ENCODE results near the gene TIGD1. TPM values are rescaled to one million over a fixed set of nuclear protein-coding genes. Genes with fewer than 3 reads are reported as not detected.

TIGD1 gene
- total RNA-seq, 4 donors from 2014 or later = 4.6 to 16.3 (median 7.9) TPM

DNA sequence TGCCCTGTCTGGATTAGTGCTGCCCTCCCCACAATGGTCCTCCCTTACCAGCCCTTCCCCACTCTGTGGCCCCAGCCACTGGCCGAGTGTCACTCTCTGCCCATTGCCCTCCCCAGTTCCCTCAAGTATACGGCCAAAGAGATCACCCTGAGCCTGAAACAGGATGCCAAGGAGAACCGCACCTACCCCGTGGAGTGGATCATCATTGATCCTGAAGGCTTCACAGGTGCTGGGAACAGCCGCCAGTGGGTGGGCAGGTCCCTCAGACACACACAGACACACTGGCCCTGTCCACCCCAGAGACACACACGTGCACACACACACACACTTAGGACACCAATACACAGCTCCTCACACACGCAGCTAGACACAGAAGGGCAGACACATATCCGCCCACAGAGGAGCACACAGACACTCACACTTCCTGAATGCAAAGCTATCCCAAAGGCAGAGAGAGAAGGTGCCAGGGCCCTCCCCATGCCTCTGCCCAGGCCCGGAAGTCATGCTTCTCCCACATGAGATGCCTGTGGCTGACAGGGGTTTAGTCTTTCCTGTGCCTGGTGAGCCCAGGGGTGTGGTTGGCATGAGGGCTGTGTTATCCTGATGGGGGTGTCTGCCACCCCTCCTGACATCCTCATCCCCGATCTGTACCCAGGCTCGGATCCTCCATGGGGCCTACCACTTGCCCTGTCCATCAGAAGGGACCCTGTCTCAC lies 21.5 kb downstream of the TIGD1 start:
- no peak overlapping the region for H3K27ac ChIP-seq
- H3K4me1 ChIP-seq = peaks cover 12% of the 10 kb centered on the region
- H3K36me3 ChIP-seq = no peaks in the 10 kb centered on the region
- WGBS = 64% methylated on average over 11 of the region's 11 CpGs
- no peak overlapping the region for H3K4me3 ChIP-seq
- H3K27me3 ChIP-seq = peaks cover 44% of the 10 kb centered on the region
- DNase-seq (ENCODE audit: low spot score in 2 of 2) = no peak
- no peaks in the 10 kb centered on the region for H3K9me3 ChIP-seq
- no peak for TF ChIP-seq POLR2A (IDR thresholded peaks at IDR 0.05)
- TF ChIP-seq, protein P1, sequence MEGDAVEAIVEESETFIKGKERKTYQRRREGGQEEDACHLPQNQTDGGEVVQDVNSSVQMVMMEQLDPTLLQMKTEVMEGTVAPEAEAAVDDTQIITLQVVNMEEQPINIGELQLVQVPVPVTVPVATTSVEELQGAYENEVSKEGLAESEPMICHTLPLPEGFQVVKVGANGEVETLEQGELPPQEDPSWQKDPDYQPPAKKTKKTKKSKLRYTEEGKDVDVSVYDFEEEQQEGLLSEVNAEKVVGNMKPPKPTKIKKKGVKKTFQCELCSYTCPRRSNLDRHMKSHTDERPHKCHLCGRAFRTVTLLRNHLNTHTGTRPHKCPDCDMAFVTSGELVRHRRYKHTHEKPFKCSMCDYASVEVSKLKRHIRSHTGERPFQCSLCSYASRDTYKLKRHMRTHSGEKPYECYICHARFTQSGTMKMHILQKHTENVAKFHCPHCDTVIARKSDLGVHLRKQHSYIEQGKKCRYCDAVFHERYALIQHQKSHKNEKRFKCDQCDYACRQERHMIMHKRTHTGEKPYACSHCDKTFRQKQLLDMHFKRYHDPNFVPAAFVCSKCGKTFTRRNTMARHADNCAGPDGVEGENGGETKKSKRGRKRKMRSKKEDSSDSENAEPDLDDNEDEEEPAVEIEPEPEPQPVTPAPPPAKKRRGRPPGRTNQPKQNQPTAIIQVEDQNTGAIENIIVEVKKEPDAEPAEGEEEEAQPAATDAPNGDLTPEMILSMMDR (IDR thresholded peaks at IDR 0.05) = no peak
- TF ChIP-seq POLR2AphosphoS5 (IDR thresholded peaks at IDR 0.05) = no peak
- TF ChIP-seq EP300 (IDR thresholded peaks at IDR 0.05) = no peak

DNA sequence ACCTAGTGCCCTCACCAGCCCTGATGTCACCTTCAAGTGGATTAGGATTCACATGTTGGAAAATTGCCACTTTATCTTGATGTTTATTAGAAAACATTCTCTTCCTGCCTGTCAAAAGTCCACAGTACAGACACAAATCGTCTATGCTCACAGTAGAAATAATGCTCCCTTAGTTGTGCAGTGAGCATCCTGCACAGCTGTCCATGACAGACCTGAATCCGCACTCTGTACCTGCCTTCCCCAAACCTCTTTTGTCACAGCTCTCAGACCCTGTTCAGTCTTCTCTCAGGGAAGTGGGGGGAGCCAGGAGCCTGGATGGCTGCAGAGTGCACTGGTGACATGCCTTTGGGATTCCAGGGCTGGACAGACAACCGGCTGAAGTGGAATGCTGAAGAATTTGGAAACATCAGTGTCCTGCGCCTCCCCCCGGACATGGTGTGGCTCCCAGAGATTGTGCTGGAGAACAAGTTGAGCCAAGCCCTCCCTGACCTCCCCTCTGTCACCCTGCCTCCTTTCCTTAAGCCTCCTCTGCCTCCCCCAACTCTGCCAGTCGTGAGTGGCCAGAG lies 22.4 kb downstream of the TIGD1 start:
- Histone ChIP-seq H3K27ac (no peak overlapping the region), H3K36me3 (no peaks in the 10 kb centered on the region), H3K4me1 (peaks cover 21% of the 10 kb centered on the region), H3K9me3 (no peaks in the 10 kb centered on the region), H3K27me3 (peaks cover 53% of the 10 kb centered on the region), H3K4me3 (no peak overlapping the region)
- TF ChIP-seq EP300 (IDR thresholded peaks at IDR 0.05) (no peak), POLR2AphosphoS5 (IDR thresholded peaks at IDR 0.05) (no peak), POLR2A (IDR thresholded peaks at IDR 0.05) (no peak)
- TF ChIP-seq, protein P1 (IDR thresholded peaks at IDR 0.05) = no peak
- DNase-seq (ENCODE audit: low spot score in 2 of 2) = no peak
- 76% methylated on average over 6 of the region's 6 CpGs for WGBS

DNA sequence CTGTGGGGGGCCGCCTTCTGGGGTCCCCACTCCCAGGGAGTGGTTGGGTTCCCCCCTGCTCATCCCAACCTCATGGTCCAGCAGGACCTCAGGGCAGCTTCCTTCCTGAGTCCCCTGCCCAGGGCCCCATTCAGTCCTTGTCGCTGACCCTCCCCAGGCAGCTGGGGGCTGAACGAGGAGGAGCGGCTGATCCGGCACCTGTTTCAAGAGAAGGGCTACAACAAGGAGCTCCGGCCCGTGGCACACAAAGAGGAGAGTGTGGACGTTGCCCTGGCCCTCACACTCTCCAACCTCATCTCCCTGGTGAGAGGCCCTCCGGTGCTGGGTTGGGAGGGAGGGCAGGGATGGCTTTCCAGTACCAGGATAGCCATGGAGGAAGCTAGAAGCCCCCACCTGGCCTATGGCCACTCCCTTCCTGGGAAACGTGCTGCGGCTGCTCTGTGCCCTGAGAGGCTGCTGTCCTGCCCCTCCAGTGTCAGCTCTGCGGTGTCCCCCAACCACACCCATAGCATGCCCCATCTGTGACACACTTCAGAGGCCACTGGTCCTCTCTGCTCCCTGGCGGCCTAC lies 23.9 kb downstream of the TIGD1 start:
- Histone ChIP-seq H3K9me3 (no peaks in the 10 kb centered on the region), H3K4me1 (peaks cover 35% of the 10 kb centered on the region), H3K36me3 (no peaks in the 10 kb centered on the region), H3K27me3 (peaks cover 69% of the 10 kb centered on the region), H3K27ac (no peak overlapping the region), H3K4me3 (no peak overlapping the region)
- no peak for DNase-seq (ENCODE audit: low spot score in 2 of 2)
- WGBS = 73% methylated on average over 11 of the region's 13 CpGs
- TF ChIP-seq, protein P1 (IDR thresholded peaks at IDR 0.05) = no peak
- no peak for TF ChIP-seq POLR2A (IDR thresholded peaks at IDR 0.05)
- no peak for TF ChIP-seq EP300 (IDR thresholded peaks at IDR 0.05)
- TF ChIP-seq POLR2AphosphoS5 (IDR thresholded peaks at IDR 0.05) = no peak

DNA sequence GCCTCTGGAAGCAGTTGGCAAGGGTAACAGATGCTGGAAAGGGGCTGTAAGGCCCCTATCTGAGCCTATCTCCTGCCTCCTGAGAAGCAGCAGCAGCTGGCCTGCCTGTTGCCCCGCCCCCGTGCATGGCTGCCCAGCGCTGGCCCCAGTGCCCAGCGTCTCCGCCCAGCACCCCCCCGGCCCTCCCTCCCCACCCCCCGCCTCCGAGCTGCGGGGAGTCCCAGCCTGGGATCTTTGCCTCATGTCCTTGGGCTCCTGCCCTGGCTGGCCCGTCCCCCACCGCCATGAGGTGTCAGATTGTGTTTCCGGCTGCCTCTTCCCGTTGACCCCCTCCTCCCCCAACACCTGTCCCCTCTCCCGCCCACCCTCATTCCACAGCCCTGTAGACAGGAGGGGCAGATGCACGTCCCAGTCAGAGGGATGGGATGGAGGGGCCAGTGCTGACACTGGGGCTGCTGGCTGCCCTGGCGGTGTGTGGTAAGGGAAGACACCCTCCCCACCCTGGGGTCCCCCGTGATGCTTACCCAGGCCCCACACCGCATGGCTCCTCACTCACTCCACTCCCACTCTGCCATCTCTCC lies 24.5 kb downstream of the TIGD1 start, which contains the start of gene CHRND:
CHRND (plus strand) TSS at position 370 of the 581 bp plus-strand sequence; CDS start at position 426, 56 bp downstream.
- no peaks in the 10 kb centered on the region for H3K9me3 ChIP-seq
- H3K27me3 ChIP-seq = peaks cover 69% of the 10 kb centered on the region
- TF ChIP-seq, protein P1 (IDR thresholded peaks at IDR 0.05) = no peak
- TF ChIP-seq POLR2AphosphoS5 (IDR thresholded peaks at IDR 0.05) (no peak), EP300 (IDR thresholded peaks at IDR 0.05) (no peak), POLR2A (IDR thresholded peaks at IDR 0.05) (no peak)
- H3K36me3 ChIP-seq = no peaks in the 10 kb centered on the region
- H3K4me1 ChIP-seq = peaks cover 35% of the 10 kb centered on the region
- 11% methylated on average over 7 of the region's 18 CpGs for WGBS
- H3K4me3 ChIP-seq = no peak within 1 kb of the TSS
- no peak within 1 kb of the TSS for H3K27ac ChIP-seq
- no peak for DNase-seq (ENCODE audit: low spot score in 2 of 2)

DNA sequence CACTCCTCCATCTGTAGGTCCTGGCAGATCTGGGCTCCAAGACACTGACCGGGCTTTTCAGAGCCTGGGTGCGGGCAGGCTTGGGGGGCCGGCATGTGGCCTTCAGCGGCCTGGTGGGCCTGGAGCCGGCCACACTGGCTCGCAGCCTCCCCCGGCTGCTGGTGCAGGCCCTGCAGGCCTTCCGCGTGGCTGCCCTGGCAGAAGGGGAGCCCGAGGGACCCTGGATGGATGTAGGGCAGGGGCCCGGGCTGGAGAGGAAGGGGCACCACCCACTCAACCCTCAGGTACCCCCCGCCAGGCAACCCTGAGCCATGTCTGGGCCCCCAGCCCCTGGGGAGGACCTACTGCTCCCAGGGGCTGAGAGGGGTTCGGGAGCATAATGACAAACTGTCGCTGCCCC lies 25.2 kb downstream of the TIGD1 start:
- H3K36me3 ChIP-seq = no peaks in the 10 kb centered on the region
- TF ChIP-seq EP300 (IDR thresholded peaks at IDR 0.05) (no peak), POLR2A (IDR thresholded peaks at IDR 0.05) (no peak), POLR2AphosphoS5 (IDR thresholded peaks at IDR 0.05) (no peak)
- TF ChIP-seq, protein P1 (IDR thresholded peaks at IDR 0.05) = no peak
- WGBS = 81% methylated on average over 3 of the region's 14 CpGs
- no peaks in the 10 kb centered on the region for H3K9me3 ChIP-seq
- H3K27me3 ChIP-seq = peaks cover 71% of the 10 kb centered on the region
- no peak overlapping the region for H3K27ac ChIP-seq
- H3K4me3 ChIP-seq = no peak overlapping the region
- no peak for DNase-seq (ENCODE audit: low spot score in 2 of 2)
- H3K4me1 ChIP-seq = peaks cover 35% of the 10 kb centered on the region
